ENCODE measurements around the gene BICRA.
"Not testable (repeated sequence)": the region's sequence is repeated elsewhere in the genome, so short reads cannot be mapped to it uniquely, and the experiment has no call there.

The BICRA gene

DNA sequence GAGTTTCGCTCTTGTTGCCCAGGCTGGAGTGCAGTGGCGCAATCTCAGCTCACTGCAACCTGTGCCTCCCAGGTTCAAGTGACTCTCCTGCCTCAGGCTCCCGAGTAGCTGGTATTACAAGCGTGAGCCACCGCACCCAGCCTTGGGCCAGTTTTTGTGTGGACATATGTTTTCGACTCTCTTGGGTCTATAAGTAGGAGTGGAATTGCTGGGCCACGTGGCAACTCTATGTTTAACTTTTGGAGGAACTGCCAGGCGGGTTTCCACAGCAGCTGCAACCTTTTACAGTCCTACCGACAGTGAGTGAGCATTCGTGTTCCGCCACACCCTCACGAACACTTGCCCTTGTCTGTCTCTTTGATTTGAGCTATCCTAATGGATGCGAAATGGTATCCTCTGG is 44.9 kb downstream of the BICRA start:
- H3K4me3 ChIP-seq (ENCODE audit: low read length) = no peak overlapping the region
- no peak for DNase-seq (ENCODE audit: low read depth, low spot score)

DNA sequence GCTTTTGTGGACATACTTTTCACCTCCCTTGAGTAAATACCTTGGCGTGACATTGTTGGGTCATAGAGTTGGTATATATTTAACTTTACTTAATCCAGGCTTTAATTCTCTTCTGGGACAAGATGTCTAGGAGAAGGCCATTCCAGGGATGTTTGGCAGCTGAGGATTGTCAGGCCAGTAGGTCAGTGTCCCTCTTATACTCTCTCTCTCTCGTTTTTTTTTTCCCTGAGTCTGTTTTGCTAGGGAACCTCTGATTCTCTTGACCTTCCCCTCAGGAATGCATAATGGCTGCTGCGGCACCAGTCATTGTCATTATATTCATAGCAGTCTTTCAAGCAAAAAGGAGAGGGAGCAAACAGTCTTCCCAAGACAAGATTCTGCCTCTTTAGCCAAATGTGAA is 48.8 kb downstream of the BICRA start:
- H3K4me3 ChIP-seq (ENCODE audit: low read length) = no peak overlapping the region
- no peak for DNase-seq (ENCODE audit: low read depth, low spot score)

DNA sequence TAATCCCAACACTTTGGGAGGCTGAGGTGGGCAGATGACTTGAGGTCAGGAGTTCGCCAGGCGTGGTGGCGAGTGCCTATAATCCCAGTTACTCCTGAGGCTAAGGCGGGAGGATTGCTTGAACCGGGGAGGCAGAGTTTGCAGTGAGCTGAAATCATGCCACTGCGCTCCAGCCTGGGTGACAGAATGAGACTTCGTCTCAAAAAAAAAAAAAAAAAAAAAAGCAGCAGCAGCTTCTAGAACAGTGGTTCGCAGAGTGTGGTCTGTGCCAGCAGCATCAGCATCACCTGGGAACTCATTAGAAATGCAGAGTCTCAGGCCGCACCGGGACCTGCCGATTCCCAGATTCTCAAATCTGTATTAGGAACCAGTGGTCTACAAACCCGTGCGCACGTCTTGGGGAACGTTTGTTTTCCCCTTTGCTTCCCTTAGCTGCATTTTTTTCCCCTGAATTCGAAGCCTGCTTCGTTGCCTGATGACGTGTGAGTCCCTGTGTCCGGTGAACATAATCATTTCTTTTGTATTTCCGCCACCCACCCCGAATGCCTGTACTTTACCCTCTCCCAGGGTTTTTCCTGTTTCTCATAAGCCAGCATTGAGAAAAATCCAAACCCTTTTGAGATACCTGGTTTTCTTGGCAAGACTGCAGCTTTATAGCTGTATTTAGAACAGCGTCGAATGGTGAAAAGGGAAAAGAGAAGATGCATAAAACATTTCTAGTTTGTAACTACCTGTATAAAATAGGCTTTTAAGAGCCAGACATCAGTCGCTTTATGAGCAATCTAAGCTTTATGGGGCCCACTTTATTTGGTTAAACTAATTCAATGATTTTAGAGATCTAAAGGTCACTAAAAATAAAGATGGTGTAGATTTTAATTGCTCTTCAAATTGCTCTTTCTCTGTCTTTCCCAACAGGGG is 49.8 kb downstream of the BICRA start:
- H3K4me3 ChIP-seq (ENCODE audit: low read length) = no peak overlapping the region
- no peak for DNase-seq (ENCODE audit: low read depth, low spot score)

DNA sequence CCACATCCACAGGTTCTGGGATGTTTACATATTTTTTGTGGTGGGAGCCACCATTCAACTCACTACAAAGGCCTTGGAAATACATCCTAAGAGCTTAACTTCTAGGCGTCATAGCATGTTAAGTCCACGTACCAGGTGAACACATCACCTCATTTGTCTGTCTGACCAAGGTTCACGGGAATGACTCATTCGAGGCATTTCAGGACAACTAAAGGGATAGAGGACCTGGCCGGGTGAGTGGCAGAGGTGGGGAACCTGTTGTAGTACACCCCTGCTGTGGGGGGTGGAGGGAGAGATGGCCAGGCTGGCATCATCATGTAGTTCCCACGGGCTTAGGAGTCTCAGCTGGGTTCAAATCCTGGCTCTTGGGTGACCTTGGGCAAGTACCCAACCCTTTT is 51.5 kb downstream of the BICRA start:
- DNase-seq (ENCODE audit: low read depth, low spot score) = no peak
- no peak overlapping the region for H3K4me3 ChIP-seq (ENCODE audit: low read length)

DNA sequence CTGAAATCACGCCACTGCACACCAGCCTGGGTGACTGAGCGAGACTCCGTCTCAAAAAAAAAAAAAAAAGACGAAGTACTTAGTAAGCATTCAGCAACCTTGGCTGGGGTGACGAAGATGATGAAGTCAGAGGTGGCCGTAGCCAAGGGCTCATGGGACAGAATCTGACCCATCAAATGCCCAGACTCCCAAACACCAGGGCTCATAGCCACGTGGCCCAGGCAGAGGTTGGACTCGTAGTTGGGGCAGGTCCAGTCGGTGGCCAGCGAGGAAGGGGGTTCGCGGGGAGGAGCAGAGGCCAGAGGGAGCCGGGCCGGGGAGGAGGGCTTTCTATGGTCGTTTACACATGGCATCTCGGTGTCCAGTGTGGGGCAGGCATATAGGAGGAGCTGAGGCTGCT is 52.2 kb downstream of the BICRA start:
- H3K4me3 ChIP-seq (ENCODE audit: low read length) = no peak overlapping the region
- DNase-seq (ENCODE audit: low read depth, low spot score) = no peak

DNA sequence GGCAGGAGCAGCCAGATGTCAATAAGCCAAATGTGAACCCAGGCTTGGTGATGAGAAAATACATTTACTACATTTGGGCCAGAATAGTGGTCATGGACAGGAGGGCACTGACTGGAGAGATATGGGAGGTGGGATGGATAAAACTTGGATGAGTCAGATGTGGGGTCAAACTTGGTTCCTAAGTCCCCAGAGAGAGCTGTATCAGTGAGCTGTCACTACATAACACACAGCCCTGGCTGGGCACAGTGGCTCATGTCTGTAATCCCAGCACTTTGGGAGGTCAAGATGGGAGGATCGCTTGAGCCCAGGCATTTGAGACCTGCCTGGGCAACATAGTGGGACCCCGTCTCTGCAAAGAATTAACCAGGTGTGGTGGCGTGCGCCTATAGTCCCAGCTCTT is 52.7 kb downstream of the BICRA start:
- H3K4me3 ChIP-seq (ENCODE audit: low read length) = no peak overlapping the region
- no peak for DNase-seq (ENCODE audit: low read depth, low spot score)

DNA sequence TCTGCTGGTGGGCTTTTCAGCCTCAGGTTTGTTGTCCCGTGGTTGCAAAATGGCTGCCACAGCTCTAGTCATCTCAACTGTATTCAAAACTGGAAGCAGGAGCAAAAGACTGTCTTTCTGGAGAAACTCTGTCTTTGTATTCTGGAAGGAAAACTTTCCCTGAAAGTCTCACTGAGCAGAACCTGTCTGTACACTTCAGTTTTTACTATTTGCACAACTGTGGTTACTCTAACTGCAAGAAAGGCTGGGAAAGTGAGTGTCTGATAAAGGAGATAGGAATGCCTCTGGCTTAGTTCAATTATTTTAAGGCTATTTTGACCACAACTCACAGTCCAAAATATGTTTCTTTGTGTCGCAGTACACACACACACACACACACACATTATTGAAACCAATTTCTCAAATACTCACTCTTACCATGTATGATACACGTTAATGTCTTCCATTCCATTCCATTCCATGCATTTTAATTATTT is 54.5 kb downstream of the BICRA start:
- no peak for DNase-seq (ENCODE audit: low read depth, low spot score)
- H3K4me3 ChIP-seq (ENCODE audit: low read length) = no peak overlapping the region

DNA sequence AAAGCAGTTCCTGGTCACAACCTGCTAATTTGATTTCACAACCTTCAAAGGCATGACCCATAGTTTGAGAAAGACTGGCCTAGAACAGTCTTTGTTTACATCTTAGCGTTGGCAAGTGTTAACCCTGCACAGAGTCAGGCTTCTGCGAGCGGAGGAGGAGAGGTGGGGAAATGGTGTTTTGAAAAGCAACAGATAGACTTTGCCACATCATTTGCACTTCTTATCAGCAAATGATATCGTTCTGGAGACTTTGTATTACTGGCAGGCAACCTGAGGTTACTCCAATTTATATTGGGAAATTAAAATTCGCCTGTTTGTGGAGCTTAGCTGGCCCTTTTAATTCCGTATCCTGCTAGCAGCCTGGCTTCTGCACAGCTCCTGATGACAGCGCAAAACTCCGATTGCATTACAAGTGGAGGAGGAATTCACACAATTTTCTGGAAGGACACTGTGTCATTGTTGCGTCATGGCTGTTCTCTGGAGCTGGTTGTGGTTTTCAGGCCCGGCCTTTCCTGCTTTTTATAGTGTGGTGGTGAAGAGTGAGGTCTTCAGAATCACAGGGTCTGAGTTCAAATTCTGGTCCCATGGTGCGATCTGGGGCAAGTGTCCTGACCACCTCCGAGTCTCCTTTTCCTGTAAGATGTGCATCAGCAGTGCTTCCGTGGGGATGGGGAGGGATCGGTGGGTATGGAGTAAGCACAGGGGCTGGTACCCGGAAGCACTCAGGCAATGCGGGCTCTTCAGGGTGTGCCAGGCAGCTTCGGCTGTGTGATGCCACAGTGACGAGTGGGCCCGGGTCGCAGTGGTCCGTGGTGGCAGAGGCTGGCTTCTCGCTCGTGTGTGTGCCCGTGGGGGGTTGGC is 55.2 kb downstream of the BICRA start:
- H3K4me3 ChIP-seq (ENCODE audit: low read length) = no peak overlapping the region
- no peak for DNase-seq (ENCODE audit: low read depth, low spot score)

DNA sequence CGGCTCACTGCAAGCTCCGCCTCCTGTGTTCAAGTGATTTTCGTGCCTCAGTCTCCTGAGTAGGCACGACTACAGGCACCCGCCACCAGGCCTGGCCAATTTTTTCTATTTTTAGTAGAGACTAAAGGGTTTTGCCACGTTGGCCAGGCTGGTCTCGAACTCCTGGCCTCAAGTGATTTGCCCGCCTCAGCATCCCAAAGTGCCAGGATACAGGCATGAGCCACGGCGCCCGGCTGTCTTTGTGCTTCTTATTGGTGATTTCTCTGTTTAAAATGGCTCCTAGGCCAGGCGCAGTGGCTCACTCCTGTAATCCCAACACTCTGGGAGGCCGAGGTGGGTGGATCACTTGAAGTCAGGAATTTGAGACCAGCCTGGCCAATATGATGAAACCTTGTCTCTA is 59.6 kb downstream of the BICRA start:
- DNase-seq (ENCODE audit: low read depth, low spot score); H3K4me3 ChIP-seq (ENCODE audit: low read length): not testable (repeated sequence)

DNA sequence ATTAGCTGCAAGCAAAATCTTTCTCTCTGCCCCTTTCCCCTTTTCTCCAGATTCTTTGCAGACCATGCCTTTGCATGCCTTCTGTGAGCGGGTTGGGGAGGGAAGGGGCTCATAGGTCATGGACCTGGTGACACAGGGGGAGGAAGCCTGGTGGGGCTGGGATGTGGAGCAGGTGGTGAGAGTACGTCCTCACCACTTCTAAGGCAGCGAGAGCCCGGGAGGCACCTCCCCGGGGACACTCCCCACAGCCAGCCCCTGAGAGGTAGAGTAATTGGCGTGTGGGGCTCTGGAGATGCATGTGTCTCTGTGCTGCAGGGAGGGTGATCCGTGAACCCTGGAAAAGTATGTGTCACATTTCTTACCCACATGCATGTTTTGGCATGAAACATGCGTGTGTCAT is 61.8 kb downstream of the BICRA start:
- DNase-seq (ENCODE audit: low read depth, low spot score) = no peak
- H3K4me3 ChIP-seq (ENCODE audit: low read length) = no peak overlapping the region

DNA sequence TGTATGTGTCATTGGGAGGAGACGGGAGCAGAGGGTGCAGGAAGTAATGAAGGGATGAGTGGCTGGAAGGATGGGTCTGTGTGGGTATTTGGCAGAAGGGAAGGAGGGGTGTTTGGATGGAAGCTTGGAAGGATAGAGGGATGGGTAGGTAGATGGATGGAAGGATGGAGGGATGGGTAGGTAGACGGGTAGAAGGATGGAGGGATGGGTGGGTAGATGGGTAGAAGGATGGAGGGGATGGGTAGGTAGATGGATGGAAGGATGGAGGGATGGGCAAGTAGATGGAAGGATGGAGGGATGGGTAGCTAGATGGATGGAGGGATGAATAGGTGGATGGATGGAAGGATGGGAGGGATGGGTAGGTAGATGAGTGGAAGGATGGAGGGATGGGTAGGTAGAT is 62.6 kb downstream of the BICRA start:
- no peak for DNase-seq (ENCODE audit: low read depth, low spot score)
- no peak overlapping the region for H3K4me3 ChIP-seq (ENCODE audit: low read length)

DNA sequence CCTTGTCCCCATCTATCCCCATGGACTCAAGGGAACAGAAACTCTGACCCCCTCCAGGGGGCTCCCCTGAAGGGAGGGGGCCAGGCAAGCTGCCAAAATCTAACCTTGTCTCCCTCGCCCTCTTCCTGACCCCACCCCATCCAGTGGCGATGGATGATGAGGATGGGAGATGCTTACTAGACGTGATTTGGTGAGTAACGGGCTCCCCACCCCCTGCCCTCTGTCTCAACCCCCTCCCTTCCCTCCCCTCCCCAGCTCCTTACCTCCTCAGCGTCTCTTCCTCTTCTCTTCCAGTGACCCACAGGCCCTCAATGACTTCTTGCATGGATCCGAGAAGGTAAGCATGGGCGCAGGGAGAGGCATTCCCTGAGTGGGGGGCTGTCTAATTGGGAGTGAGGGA is 64.5 kb downstream of the BICRA start:
- no peak overlapping the region for H3K4me3 ChIP-seq (ENCODE audit: low read length)
- DNase-seq (ENCODE audit: low read depth, low spot score) = no peak

DNA sequence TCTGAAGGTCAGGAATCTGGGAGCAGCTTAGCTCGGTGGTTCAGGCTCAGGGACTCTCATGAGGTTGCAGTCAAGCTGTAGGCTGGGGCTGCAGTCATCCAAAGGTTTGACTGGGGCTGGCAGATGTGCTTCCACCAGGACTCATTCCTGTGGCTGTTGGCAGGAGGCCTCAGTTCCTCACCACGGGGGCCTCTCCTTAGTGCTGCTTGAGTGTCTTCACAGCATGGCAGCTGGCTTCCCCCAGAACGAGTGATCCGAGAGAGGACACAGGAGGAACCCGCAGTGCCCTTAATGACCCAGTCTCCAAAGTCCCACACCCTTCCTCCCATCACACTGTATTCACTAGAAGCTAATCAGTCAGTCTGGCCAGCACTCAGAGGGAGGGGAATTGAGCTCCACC is 65.6 kb downstream of the BICRA start:
- no peak for DNase-seq (ENCODE audit: low read depth, low spot score)
- H3K4me3 ChIP-seq (ENCODE audit: low read length) = no peak overlapping the region

DNA sequence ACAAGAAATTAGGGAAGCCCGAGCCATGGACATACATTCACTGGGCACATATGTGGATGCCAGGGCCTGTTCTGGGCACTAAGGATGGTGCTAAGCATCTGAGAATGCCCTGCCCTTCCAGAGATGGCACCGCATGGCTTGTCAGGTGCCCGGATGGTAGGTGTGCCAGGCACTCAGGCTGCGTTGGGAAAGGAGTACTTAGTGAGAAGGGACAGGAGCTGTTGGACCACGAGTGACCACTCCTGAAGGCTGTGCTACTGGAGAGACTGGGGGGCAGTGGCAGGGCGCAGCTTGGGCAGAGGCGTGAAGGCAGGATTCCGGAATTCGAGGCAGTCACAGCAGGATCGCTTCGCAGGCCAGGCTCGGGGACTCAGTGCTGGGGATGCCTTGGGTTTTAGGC is 66.3 kb downstream of the BICRA start:
- no peak for DNase-seq (ENCODE audit: low read depth, low spot score)
- H3K4me3 ChIP-seq (ENCODE audit: low read length) = no peak overlapping the region

DNA sequence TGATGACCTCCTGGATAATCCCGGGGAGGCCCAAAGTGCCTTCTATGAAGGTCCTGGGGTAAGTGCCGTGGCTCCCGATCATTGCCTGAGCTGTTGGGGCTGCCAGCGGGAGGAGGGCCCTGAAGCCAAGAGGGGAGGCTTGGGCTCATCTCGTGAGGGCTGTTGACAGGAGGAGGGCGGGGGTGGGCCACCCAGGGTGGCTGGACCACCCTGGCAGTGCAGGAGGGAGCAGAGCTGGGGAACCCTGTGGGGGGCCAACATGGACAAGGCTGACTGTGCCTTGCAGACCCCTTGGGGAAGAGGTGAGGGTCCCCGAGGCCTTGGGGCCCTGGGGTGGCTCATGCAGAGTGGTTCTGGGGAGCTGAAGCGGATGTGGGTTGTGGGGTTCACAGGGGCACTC is 66.9 kb downstream of the BICRA start:
- no peak overlapping the region for H3K4me3 ChIP-seq (ENCODE audit: low read length)

DNA sequence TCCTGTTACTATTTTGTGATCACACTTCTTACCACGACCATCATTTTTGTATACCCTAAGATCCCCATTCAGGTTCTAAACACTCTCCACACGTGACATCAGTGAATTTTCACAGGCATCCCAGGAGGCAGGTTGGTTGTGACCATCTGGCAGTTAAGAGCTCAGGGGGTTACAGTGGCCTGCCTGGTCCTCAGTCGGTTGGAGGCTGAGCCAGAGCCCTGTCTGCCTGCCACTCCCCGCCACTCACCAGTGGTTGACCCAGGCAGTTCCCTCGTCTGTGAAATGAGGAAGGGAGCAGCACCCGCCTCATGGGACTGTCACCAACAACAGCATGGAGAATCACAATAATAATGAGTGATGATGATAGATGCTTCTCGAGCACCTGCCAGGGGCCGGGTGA is 67.9 kb downstream of the BICRA start:
- H3K4me3 ChIP-seq (ENCODE audit: low read length) = no peak overlapping the region
- DNase-seq (ENCODE audit: low read depth, low spot score) = no peak

More for the DNA sequence above, 66.9 kb downstream of the BICRA start:
- no peak for DNase-seq (ENCODE audit: low read depth, low spot score)

DNA sequence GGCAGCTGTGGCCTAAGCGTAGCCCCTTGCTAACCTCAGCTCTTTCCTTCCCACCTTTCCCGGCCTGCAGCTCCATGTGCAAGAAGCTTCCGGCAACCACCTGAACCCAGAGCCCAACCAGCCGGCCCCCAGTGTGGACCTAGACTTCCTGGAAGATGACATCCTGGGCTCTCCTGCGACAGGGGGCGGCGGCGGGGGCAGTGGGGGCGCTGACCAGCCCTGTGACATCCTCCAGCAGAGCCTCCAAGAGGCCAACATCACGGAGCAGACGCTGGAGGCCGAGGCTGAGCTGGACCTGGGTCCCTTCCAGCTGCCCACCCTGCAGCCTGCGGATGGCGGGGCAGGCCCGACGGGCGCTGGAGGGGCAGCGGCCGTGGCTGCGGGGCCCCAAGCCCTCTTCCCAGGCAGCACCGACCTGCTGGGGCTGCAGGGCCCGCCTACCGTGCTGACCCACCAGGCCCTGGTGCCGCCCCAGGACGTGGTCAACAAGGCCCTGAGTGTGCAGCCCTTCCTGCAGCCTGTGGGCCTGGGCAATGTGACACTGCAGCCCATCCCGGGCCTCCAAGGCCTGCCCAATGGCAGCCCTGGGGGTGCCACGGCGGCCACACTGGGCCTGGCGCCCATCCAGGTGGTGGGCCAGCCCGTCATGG is 70.4 kb downstream of the BICRA start:
- DNase-seq (ENCODE audit: low read depth, low spot score) = no peak
- no peak overlapping the region for H3K4me3 ChIP-seq (ENCODE audit: low read length)

DNA sequence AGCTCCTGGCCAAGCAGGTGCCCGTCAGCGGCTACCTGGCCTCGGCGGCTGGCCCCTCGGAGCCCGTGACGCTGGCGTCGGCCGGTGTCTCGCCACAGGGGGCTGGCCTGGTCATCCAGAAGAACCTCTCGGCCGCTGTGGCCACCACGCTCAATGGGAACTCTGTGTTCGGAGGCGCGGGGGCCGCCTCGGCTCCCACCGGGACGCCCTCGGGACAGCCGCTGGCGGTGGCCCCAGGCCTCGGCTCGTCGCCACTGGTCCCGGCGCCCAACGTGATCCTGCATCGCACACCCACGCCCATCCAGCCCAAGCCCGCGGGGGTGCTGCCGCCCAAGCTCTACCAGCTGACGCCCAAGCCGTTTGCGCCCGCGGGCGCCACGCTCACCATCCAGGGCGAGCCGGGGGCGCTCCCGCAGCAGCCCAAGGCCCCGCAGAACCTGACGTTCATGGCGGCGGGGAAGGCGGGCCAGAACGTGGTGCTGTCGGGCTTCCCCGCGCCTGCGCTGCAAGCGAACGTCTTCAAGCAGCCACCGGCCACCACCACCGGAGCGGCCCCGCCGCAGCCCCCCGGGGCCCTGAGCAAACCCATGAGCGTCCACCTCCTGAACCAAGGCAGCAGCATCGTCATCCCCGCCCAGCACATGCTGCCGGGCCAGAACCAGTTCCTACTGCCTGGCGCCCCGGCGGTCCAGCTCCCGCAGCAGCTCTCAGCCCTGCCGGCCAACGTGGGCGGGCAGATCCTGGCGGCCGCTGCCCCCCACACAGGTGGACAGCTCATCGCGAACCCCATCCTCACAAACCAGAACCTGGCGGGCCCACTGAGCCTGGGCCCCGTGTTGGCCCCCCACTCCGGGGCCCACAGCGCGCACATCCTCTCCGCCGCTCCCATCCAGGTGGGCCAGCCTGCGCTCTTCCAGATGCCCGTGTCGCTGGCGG is 71.3 kb downstream of the BICRA start:
- no peak for DNase-seq (ENCODE audit: low read depth, low spot score)
- no peak overlapping the region for H3K4me3 ChIP-seq (ENCODE audit: low read length)

DNA sequence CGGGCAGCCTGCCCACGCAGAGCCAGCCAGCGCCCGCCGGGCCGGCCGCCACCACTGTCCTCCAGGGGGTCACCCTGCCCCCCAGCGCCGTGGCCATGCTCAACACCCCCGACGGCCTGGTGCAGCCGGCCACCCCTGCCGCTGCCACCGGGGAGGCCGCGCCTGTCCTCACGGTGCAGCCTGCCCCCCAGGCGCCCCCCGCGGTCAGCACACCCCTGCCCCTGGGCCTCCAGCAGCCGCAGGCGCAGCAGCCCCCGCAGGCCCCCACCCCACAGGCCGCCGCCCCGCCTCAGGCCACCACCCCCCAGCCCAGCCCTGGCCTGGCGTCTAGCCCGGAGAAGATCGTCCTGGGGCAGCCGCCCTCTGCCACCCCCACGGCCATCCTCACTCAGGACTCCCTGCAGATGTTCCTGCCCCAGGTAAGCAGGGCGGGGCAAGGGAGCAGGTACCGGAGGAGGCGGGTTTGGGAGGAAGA is 72.0 kb downstream of the BICRA start:
- no peak overlapping the region for H3K4me3 ChIP-seq (ENCODE audit: low read length)
- DNase-seq (ENCODE audit: low read depth, low spot score) = no peak
